NCI-H2029 treated with DMSO at 0.1 percent for 48 hours (cell line): Measurements from ENCODE around the gene GPER1.

Experiments used
- DNase-seq: peaks from one replicate; lab custom pipeline; 2025; lab: John Stamatoyannopoulos, UW

The GPER1 gene

DNA sequence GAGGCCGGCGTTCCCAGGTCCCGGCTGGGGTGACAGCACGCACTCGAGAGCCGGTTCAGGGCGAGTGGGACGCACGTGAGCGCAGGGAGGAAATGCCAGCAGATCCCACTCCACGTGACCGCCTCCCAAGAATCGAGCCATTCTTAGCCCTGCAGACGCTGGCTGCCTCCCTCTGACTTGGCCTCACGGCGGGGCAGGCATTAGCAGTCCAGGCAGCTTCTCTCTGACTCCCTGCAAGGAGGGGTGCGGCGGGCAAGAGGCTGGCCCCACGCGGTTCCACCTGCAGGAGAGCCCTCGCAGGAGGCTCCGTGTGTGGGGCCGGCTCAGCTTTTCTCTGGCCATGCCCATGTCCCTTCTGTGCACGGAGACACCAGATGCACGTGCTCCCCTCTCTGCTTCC lies 33.5 kb upstream of the GPER1 start:
- DNase-seq: no peak

DNA sequence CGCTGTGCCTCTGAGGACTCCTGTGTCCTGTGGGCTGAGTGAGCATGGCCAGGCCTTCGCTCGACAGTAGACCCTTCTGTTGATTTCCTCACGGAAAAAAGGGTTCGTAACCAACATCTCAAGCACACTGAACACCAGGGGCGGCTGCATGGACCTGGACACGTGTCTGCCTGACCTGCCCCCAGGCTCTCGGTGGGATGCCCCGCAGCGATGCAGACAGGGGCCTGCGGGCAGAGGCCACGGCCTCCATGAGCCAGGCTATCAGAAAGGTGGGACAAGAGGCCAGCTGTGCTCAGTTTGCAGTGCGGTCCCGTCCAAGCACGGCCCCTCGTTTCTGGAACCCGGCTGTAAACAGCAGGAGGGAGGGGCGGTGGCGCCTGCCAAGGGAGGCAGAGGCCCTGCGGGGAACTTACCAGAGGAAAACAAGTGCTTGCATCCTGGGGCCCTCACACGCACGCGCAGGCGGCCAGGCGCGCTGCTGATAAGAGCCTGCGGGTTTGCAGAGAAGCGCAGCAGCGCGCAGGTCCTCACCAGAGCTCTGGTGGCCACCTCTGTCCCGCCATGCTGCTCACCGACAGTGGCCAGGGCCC lies 33.0 kb upstream of the GPER1 start:
- DNase-seq: no peak

DNA sequence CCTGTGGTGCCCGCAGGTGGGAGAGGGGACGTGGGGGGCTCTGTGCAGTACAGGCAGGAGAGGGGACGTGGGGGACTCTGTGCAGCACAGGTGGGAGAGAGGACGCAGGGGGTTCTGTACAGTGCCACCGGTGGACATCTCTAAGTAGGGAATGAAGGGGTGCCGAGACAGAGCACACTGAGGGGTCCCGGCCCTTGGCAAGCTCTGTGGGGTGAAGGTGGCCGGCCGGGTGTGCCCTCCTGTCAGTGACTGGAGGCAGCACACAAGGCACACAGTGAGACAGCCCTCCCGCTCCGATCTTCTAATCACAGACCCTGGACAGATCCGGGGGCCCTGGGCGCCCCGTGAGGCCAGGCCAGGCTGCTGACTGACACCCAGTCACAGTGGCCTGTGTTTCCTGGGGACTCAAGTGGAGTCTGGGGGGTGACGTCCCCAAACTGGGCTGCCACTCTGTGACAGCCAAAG lies 32.4 kb upstream of the GPER1 start:
- no peak for DNase-seq

DNA sequence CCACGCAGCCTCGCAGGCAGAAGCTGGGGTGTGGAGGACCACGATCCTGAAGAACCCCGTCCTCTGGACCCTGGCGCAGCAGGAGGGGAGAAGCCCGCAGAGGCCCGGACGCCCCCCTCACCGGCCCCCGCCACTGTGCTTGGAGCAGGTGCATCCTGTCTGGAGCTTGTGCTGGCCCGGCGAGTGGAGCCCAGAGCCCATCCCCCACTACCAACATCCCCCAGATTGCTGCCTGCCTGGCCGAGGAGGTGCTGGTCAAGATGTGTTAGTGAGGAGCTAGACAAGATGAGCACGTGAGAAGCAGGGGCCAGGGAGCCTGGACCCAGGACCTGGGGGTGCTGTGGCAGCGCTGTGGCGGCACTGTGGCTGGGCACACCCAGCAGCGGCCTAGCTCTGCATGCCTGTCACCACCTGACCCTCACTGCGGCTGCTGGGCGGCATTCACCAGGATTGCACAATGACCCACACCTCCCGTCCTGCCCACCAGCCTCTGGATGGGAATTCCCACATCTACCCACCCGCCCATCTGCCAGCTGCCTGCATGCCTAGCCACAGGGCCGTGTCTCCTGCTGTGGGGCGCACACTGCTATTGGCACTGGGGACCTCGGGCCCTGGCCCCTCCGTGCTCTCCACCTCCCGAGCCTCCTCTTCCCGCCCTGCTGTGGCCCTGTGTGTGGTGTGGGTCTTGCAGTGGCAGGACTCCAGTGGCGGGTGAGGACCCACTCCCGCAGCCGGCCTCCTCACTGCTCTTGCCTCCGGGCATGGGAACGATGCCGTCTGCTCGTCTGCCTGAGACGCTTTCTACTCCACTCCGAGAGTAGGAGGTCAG lies 31.7 kb upstream of the GPER1 start:
- no peak for DNase-seq

DNA sequence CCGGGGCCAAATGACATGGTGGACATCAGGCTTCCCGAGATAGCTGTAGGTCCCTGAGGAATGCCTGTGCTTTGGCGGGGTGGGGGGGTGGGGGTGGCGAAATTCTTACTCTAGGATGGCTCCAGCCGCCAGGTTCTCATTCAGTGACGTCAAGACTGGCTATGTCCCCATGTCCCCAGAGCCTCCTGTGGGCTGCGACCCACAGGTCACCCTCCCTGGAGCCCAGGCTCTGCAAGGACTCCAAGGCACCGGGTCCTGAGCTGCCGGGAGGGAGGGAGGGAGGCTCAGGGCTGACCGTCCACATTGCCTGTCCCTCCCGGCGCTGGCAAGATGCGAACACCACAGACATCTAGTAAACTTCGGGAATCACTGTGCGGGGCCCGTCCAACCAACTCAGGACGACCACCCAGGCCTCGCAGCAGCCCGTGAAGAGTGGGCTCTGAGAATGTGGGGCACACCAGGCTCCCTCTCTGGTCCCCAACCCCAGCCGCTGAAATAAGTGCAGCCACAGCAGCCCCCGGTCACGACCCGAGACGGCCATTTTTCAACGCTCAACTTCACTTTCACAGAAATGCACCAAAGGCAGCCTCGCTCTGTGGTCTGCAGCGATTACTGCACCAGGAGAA lies 31.0 kb upstream of the GPER1 start:
- DNase-seq: no peak

DNA sequence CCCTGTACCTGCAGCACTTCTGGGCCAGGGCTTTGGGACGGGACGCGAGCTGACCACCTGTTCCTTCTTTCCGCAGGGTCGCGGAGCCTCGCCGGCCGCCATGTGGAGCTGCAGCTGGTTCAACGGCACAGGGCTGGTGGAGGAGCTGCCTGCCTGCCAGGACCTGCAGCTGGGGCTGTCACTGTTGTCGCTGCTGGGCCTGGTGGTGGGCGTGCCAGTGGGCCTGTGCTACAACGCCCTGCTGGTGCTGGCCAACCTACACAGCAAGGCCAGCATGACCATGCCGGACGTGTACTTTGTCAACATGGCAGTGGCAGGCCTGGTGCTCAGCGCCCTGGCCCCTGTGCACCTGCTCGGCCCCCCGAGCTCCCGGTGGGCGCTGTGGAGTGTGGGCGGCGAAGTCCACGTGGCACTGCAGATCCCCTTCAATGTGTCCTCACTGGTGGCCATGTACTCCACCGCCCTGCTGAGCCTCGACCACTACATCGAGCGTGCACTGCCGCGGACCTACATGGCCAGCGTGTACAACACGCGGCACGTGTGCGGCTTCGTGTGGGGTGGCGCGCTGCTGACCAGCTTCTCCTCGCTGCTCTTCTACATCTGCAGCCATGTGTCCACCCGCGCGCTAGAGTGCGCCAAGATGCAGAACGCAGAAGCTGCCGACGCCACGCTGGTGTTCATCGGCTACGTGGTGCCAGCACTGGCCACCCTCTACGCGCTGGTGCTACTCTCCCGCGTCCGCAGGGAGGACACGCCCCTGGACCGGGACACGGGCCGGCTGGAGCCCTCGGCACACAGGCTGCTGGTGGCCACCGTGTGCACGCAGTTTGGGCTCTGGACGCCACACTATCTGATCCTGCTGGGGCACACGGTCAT lies 30.3 kb upstream of the GPER1 start:
- DNase-seq: no peak

DNA sequence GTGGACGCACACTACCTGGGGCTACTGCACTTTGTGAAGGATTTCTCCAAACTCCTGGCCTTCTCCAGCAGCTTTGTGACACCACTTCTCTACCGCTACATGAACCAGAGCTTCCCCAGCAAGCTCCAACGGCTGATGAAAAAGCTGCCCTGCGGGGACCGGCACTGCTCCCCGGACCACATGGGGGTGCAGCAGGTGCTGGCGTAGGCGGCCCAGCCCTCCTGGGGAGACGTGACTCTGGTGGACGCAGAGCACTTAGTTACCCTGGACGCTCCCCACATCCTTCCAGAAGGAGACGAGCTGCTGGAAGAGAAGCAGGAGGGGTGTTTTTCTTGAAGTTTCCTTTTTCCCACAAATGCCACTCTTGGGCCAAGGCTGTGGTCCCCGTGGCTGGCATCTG lies 29.6 kb upstream of the GPER1 start:
- no peak for DNase-seq

DNA sequence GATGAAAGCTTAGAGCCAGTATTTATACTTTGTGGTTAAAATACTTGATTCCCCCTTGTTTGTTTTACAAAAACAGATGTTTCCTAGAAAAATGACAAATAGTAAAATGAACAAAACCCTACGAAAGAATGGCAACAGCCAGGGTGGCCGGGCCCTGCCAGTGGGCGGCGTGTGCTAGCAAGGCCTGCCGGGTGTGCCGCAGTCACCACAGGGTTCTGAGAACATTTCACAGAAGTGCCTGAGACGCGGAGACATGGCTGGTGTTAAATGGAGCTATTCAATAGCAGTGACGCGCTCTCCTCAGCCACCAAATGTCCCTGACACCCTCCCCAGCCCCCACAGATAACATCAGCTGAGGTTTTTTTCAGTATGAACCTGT lies 29.1 kb upstream of the GPER1 start:
- no peak for DNase-seq

DNA sequence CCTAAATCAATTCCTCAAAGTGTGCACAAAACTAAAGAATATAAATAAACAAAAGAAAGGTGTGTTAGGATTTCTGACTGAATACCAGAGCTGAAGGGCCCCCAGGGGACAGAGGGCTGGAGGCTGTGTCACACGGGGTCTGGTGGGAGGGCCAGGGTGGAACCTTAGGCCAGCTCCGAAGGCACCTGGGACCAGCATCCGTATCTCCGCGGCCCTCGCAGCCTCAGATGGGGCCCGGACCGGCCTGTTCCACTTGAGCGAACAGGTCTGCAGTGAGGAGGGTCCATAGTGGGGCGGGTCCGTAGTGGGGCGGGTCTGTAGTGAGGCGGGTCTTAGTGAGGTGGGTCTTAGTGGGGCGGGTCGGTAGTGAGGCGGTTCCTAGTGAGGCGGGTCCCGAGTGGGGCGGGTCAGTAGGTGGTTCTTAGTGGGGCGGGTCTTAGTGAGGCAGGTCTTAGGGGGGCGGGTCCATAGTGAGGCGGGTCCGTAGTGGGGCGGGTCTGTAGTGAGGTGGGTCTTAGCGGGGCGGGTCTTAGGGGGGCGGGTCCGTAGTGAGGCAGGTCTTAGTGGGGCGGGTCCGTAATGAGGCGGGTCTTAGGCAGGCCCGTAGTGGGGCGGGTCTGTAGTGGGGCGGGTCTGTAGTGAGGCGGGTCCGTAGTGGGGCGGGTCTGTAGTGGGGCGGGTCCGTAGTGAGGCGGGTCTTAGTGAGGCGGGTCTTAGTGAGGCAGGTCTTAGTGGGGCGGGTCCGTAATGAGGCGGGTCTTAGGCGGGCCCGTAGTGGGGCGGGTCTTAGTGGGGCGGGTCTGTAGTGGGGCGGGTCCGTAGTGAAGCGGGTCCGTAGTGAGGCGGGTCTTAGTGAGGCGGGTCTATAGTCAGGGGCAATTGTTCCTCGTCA lies 28.5 kb upstream of the GPER1 start:
- no peak for DNase-seq

DNA sequence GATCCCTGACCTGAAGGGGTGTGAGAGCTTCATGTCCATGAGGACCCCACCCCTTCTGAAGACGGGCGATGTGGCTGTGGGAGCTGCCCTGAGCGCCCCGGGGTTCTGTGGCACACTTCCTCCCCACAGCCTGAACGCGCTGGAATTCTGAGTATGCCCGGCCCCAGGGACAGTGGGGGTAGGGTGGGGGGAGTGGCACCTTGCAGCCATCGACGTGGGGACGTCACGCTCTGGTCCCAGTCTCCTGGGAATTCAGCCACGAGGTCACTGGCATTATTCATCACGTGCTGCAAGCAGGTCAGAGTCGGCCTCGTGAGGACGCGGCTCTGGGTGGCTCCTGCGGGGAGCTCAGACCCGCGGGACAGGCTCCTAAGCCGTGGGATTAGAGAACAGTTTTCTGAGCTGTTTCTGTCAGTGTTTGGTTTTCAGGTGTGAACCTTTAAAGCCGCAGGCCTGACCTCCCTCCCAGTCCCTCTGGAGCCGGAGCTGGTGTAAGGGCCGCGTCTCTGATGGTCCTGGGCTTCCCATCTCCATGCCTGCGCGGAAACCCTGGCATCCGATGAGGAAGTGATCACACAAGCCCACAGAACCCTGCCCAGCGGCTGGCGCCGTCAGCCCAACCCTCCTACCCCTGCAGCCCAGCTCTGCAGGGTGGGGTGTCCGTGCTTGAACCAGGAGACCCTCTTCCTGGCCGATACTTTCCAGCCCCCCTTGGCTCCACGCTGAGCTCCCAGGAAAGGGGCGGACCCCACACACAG lies 27.4 kb upstream of the GPER1 start:
- no peak for DNase-seq

DNA sequence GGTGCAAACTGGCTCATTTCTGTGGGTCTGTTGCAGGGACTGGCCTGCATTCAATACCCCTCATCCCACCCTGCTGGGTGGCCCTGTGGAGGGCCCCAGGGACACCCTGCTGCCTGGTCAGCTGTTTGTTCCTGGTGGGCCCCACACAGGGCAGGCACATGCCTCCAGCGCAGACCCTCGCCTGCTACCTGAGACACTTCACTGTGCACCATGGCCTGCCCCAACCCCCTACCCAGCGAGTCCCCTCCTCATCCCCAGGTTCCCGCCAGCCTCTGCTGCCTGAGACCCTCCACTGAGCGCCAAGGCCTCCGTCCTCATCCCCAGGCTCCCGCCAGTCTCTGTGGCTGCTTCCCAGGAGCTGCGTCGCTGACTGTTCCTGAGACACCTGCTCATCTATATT lies 26.7 kb upstream of the GPER1 start:
- no peak for DNase-seq

DNA sequence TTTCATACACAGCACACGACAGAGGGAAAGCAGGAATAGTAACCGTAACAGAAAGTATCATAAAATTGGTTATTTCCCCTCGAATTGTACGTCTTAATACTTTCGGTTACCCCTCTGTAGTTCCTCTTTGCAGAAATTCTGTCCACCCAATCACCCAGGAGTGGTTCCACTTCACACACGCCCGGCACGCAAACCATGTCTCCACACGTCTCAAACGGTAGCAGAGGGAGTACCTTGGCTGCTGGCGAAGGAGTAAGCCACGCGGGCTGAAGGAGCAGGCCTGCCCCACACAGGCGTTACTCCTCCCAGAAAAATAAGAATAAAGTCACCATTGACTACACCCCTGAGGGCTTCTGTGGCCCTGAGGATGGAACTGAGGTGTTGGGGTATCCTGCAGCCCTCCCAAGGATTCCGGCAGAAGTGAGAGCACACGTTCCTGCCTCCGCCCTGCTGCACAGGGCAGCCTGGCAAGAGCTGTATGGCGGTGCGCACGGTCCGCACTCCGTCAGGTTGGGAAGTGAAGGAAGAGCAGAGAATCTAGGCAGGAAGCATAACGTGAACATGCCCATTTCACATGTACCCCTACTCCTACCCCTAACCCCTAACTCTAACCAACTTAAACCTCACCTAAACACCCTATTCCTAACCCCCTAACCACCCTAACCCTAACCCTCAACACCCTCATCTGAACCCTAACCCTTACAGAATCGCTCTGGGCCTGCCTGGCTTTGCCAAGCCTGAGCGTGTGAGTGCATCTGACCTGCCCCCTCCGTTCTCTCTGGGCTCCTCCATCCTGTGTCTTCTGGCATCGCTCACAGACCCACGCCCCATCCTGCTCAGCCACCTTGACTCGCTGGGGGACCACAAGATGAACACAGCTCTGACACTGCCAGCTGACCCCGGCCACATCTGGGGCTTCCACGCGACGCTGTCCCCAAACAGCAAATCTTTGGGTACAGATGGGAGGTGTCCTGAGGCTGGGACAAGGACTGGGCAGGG lies 25.3 kb upstream of the GPER1 start:
- no peak for DNase-seq

DNA sequence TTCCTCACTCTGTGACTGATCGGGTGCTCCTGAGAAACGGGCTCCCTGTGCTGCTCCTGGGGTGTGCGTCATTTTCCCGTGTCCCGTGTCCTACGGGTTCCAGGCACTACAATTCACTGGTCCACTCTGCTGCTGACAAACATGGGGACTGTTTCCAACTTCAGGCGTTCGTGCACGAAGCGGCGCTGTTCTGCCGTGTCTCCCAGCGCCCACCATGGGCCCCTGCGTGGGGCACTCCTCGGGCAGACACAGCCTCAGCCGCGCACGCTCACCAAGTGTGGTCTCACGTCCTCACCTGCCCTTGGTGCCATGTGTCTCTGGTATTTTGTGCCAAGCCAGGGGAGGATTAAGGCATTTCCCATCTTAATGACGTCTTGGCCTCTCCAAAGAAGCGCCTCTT lies 24.6 kb upstream of the GPER1 start:
- DNase-seq: no peak

DNA sequence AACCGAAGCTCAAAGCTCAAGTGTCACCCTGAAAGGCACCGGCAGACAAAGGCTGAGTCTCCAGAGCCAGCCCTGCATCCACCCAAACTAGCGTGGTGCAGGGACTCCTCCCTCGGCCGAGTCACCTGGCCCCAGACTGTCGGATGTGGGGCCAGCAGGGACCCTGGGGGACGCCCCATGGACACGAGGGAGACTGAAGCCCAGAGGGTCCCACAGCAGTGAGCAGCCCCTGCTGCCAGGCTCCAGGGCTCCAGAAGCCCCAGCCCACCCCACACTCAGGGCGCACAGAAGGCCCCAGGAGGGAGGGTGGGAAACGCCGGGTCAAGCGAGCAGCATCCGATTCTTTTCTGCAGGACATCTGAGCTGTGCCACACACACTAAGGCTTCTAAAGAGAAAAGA lies 23.3 kb upstream of the GPER1 start:
- no peak for DNase-seq

DNA sequence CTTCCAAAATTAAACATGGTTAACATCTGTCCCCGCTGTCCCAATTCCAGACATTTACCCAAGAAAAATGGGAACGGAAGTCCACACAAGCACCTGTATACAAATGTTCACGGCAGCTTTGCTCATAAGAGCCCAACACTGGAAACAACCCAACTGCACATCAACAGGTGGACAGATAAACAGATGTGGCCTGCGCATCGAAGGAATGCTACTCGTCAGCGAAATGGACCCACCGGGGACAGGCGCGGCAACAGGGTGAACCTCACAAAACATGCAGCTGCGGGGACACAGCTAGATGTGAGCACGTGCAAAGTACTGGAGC lies 22.7 kb upstream of the GPER1 start:
- DNase-seq: no peak

DNA sequence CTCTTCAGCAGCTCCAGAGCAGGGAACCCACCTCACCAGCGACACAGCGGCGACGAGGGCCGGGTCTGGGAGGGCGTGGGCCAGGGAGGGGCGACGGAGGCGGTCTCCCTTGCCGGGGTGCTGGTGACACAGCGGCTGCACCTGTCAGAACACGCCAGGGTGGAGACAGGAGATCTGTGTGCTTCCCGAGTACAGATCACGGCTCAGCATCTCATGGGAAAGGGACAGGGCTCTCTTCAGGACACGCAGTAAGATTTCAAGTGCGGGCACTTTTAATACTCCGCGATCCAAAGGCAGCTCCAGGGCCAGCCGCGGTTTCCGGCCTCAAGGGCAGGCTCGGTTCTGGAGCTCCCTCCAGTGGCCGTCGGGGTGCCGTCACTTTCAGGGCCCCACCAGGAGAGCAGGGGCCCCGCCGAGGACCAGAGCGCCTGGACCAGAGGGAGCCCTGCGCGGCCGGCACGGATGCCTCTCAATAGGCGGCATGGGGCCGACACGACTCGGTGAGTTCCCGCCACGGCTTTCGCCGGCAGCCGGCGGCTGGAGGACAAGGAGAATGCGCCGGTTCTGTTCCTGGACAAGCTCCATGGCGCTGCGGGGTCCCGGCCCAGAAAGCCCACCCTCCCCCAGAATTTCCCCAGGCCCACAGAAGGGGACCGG lies 22.2 kb upstream of the GPER1 start:
- DNase-seq: no peak

DNA sequence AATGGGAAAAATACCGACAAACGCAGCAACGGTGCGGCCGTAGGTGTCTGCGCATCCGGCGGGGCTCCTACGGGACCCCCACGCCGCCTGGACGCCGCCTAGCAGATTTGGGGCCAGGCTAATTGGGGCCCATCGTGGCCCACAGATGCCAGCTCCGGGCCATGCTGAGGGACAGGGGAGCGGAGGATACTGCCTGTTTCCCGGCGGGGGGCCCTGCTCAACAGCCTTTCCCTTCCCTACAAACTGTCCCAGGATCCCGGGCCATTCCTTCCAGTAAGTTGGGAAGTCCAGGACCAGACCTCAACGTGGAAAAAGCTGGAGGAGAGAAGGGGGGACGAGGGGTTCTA lies 21.7 kb upstream of the GPER1 start:
- DNase-seq: no peak

DNA sequence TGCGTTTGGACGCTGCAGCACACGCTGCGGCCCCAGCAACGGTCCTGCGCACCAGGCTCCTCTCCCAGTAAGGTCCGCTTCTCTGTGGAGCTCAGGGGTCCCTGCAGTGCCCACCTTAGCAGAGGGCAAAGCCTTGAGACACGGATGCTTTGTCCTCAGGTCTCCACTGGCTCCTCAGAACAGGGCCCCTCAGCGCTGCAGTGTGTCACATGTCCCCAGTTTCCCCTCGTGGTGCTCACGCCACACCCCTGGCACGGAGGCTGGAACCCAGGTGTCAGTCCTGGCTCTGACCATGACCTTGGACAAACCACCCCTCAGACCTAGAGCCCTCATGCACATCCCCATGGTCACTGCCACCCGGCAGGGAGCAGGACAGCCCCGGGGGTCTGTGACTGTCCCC lies 19.9 kb upstream of the GPER1 start:
- DNase-seq: no peak

DNA sequence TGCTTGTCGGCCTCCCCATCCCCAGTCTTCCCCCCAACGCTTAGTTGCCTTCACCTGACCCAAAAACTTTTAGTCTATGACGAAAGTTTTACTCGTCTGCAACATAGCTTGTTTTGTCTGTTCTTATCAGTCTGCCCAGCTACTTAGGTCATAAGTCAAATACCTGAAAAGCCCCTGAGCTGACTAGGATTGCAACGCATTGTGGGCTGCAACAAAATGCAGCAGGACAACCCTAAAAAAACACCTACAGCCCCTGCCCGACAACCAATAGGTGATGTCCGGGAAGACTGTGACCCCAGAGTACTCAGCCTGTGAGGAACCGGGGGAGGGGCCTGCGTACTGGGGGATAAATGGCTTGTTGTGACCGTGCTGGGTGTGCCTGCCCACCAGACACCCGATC lies 19.3 kb upstream of the GPER1 start:
- no peak for DNase-seq
